GM18505 (cell line): ENCODE measurements around the gene IRF2BP2.

Experiments used
- ATAC-seq: cut with Tn5 transposase; IDR thresholded peaks from one replicate; pipeline ENCODE4 v1.9.1; 2021; ENCODE audit not compliant: unreplicated experiment
- POLR2A ChIP-seq: IDR thresholded peaks from 4 replicates; pipeline ENCODE4 v1.6.1; 2011; ENCODE audit warnings: borderline replicate concordance; ENCODE audit not compliant: insufficient read depth, insufficient read length; ENCODE audit errors: extremely low read depth

The IRF2BP2 gene

GRCh38 chr1:234626391-234626790 is 16.4 kb upstream of the IRF2BP2 start:
- no peak for ATAC-seq
- TF ChIP-seq POLR2A = no peak

DNA sequence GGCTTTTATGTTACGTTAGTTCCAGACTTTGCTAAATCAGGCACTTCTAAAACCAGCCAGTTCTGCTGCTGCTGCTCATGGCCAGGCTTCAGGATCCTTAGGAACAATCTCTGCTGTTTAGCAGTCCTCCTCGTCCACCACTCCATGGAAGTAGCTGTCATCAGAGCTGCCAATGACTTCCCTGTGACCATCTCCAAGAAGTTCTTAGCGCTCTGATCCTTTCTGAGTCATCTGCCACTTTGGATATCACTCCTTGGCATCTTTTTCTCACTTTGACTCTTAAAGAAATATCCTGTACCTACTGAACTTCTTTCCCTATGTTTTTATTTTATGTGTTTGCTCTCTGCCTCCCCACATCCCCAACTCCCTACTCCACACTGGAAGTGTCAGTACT is 14.7 kb upstream of the IRF2BP2 start:
- no peak for ATAC-seq
- TF ChIP-seq POLR2A = no peak

GRCh38 chr1:234621657-234622335 is 11.8 kb upstream of the IRF2BP2 start:
- ATAC-seq = no peak
- no peak for TF ChIP-seq POLR2A

GRCh38 chr1:234621127-234621468 is 11.1 kb upstream of the IRF2BP2 start:
- ATAC-seq = no peak
- TF ChIP-seq POLR2A = no peak

DNA sequence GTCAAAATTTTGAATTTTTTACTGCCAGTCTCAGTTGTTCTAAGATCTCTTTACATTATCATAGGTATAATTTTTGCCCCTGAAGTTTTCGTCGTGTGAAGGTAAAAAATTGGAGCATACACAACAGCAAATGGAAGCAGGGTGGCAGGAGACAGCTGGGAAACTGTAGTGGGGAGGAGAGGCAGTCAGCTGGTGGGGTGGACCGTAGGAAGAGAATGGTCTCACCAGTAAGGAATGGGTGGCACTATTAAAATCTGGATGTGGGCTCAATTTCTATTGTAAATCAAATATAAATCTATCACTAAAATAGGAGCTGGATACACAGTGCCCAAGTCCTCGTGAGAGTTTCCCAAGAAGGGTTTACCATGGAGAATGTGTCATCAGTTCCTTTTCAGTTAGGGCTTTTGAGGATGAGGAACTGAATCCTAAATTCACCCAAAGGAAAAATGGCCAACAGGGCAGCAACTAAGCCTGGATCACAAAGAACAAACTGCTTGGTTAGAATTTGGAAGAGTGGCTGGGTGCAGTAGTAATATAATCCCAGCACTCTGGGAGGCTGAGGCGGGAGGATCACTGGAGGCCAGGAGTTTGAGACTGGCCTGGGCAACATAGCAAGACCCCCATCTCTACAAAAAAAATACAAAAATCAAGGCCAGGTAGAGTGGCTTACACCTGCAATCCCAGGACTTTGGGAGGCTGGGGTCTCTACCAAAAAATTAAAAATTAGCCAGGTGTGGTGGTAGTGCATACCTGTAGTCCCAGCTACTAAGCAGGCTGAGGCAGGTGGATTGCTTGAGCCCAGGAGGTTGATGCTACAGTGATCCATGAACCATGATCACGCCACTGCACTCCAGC is 10.5 kb upstream of the IRF2BP2 start:
- ATAC-seq = no peak
- TF ChIP-seq POLR2A = no peak

GRCh38 chr1:234619794-234620247 is 9.8 kb upstream of the IRF2BP2 start:
- no peak for TF ChIP-seq POLR2A
- ATAC-seq = no peak

DNA sequence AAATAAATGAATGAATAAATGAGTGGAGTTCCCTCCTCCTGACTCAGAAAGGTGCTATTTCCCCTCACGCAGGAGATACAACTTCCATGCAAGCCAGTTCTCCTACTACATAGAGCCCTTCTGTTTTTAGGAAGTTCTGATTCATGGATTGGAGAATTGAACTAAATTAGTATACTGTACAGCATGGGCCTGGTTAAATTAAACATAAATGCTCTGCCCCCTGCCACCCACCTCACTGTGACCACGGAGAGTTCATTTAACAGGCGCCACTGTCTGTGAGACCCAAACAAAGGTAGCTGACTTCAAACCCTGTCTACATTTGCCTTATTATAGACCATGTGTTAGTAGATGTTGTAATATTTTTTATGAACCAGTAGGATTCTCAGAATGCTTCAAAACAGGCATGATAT is 9.1 kb upstream of the IRF2BP2 start:
- ATAC-seq = no peak
- TF ChIP-seq POLR2A = no peak

- ATAC-seq = no peak
- no peak for TF ChIP-seq POLR2A
Measured at GRCh38 chr1:234618737-234619049, 8.7 kb upstream of the IRF2BP2 start.

GRCh38 chr1:234617986-234618736 is 8.2 kb upstream of the IRF2BP2 start:
- no peak for TF ChIP-seq POLR2A
- no peak for ATAC-seq

- no peak for TF ChIP-seq POLR2A
- ATAC-seq = no peak
Measured at GRCh38 chr1:234617131-234617985, 7.4 kb upstream of the IRF2BP2 start.

GRCh38 chr1:234616644-234617043 is 6.7 kb upstream of the IRF2BP2 start:
- no peak for TF ChIP-seq POLR2A
- no peak for ATAC-seq

- ATAC-seq = no peak
Measured at GRCh38 chr1:234614081-234614489, 4.1 kb upstream of the IRF2BP2 start.

More at GRCh38 chr1:234614081-234614489, 4.1 kb upstream of the IRF2BP2 start:
- no peak for TF ChIP-seq POLR2A
